ENCODE data around the gene KANTR. TPM values are rescaled to one million over a fixed set of nuclear protein-coding genes. Genes with fewer than 3 reads are reported as not detected.

The KANTR gene
- total RNA-seq, 2 experiments from 2014 or later = 26.2 to 28.3 TPM

GRCh38 chrX:53071604-53072417 lies 22.1 kb upstream of the KANTR start:
- H3K36me3 ChIP-seq (ENCODE audit: insufficient read depth, low read length) = no peaks in the 10 kb centered on the region
- no peaks in the 10 kb centered on the region for H3K79me2 ChIP-seq (ENCODE audit: insufficient read depth, low read depth, low read length)
- H3K9me2 ChIP-seq (ENCODE audit: insufficient read depth, low read length) = no peaks in the 10 kb centered on the region
- peak overlapping the region; percentile 53 for H3K4me3 ChIP-seq (ENCODE audit: low read depth, low read length, poor library complexity, severe bottlenecking)
- H3K9me3 ChIP-seq (ENCODE audit: low read length) = no peaks in the 10 kb centered on the region
- ChIA-PET CTCF (ENCODE audit: unreplicated experiment) (interaction anchor here (0.7 kb wide), 1 partner anchor 57 kb away, joined by 3 read pairs; no protein-coding TSS in a partner anchor), POLR2A (interaction anchor here (0.6 to 1.2 kb wide), 3 partner anchors 9 to 22 kb away, joined by 3 to 9 read pairs (median 5); partner anchors contain the start of genes KANTR and TSPYL2)
- H4K20me1 ChIP-seq (ENCODE audit: insufficient read depth, low read length) = no peaks in the 10 kb centered on the region
- TF ChIP-seq EZH2phosphoT487 (IDR thresholded peaks at IDR 0.05; ENCODE audit: borderline replicate concordance, low read depth, low read length) = no peak
- TF ChIP-seq, protein P1, sequence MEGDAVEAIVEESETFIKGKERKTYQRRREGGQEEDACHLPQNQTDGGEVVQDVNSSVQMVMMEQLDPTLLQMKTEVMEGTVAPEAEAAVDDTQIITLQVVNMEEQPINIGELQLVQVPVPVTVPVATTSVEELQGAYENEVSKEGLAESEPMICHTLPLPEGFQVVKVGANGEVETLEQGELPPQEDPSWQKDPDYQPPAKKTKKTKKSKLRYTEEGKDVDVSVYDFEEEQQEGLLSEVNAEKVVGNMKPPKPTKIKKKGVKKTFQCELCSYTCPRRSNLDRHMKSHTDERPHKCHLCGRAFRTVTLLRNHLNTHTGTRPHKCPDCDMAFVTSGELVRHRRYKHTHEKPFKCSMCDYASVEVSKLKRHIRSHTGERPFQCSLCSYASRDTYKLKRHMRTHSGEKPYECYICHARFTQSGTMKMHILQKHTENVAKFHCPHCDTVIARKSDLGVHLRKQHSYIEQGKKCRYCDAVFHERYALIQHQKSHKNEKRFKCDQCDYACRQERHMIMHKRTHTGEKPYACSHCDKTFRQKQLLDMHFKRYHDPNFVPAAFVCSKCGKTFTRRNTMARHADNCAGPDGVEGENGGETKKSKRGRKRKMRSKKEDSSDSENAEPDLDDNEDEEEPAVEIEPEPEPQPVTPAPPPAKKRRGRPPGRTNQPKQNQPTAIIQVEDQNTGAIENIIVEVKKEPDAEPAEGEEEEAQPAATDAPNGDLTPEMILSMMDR (conservative IDR thresholded peaks at IDR 0.05; ENCODE audit: low read length) = peak; percentile 77
- intact Hi-C loops (cut with micrococcal nuclease; ENCODE audit: unreplicated experiment) = loop anchor here (1.0 kb wide), 2 partner anchors 17 to 21 kb away; no protein-coding TSS in a partner anchor
- H2AFZ ChIP-seq (ENCODE audit: low read length) = peak overlapping the region; percentile 76
- peak overlapping the region; percentile 86 for H3K27ac ChIP-seq (ENCODE audit: low read depth, low read length, poor library complexity, severe bottlenecking)
- DNase-seq (ENCODE audit: low spot score) = peak; percentile 84
- peaks cover 18% of the 10 kb centered on the region for H3K4me1 ChIP-seq (ENCODE audit: insufficient read depth, low read length, poor library complexity, severe bottlenecking)
- peak overlapping the region; percentile 79 for H3K4me2 ChIP-seq (ENCODE audit: low read length)
- BruUV-seq (replicated peaks) = no TSS peak

DNA sequence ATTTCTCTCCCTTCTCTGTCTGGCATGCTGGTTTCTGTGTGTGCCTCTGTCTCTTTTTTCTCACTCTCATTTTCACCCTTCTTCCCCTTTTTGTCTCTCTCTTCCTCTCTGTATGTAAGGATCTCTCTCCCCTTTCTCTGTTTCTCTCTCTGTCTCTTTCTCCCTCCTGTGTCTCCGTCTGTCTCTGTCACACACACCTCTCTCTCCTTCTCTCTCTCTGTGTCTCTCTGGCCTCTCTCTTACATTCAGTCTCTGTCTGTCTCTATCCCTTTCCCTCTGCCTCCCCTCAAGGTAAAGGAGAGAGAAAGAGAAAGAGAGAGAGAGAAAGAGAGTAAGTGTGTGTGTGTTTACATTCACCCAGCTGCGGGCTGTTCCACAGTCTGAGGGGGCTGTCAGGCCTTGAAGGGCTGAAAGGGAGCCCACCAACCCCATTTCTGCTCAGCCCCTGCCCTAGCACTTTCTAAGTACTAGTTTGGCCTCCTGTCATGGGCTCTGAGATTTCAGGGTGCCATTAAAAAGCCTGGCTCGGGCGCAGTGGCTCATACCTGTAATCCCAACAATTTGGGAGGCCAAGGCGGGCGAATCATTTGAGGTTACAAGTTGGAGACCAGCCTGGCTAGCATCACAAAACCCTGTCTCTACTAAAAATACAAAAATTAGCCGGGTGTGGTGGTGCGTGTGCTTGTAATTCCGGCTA lies 21.4 kb upstream of the KANTR start:
- H3K36me3 ChIP-seq (ENCODE audit: insufficient read depth, low read length) = no peaks in the 10 kb centered on the region
- TSS peak; percentile 54 for BruUV-seq (replicated peaks)
- peak overlapping the region; percentile 53 for H3K4me3 ChIP-seq (ENCODE audit: low read depth, low read length, poor library complexity, severe bottlenecking)
- intact Hi-C loops (cut with micrococcal nuclease; ENCODE audit: unreplicated experiment) = no loop called here
- H3K9me2 ChIP-seq (ENCODE audit: insufficient read depth, low read length) = no peaks in the 10 kb centered on the region
- H4K20me1 ChIP-seq (ENCODE audit: insufficient read depth, low read length) = no peaks in the 10 kb centered on the region
- DNase-seq (ENCODE audit: low spot score) = peak; percentile 17
- POLR2A ChIA-PET = interaction anchor here (1.2 kb wide), 1 partner anchor 22 kb away, joined by 9 read pairs; the partner anchor contains the start of gene KANTR
- no peak for TF ChIP-seq EZH2phosphoT487 (IDR thresholded peaks at IDR 0.05; ENCODE audit: borderline replicate concordance, low read depth, low read length)
- H2AFZ ChIP-seq (ENCODE audit: low read length) = peak overlapping the region; percentile 76
- peak overlapping the region; percentile 79 for H3K4me2 ChIP-seq (ENCODE audit: low read length)
- H3K27ac ChIP-seq (ENCODE audit: low read depth, low read length, poor library complexity, severe bottlenecking) = peak overlapping the region; percentile 86
- H3K9me3 ChIP-seq (ENCODE audit: low read length) = no peaks in the 10 kb centered on the region
- H3K79me2 ChIP-seq (ENCODE audit: insufficient read depth, low read depth, low read length) = no peaks in the 10 kb centered on the region
- CTCF ChIA-PET (ENCODE audit: unreplicated experiment) = interaction anchor here (0.7 kb wide), 1 partner anchor 56 kb away, joined by 3 read pairs; no protein-coding TSS in a partner anchor
- peaks cover 18% of the 10 kb centered on the region for H3K4me1 ChIP-seq (ENCODE audit: insufficient read depth, low read length, poor library complexity, severe bottlenecking)

GRCh38 chrX:53073115-53073586 lies 20.8 kb upstream of the KANTR start:
- H4K20me1 ChIP-seq (ENCODE audit: insufficient read depth, low read length) = no peaks in the 10 kb centered on the region
- no peaks in the 10 kb centered on the region for H3K9me2 ChIP-seq (ENCODE audit: insufficient read depth, low read length)
- peak overlapping the region; percentile 53 for H3K4me3 ChIP-seq (ENCODE audit: low read depth, low read length, poor library complexity, severe bottlenecking)
- H3K4me1 ChIP-seq (ENCODE audit: insufficient read depth, low read length, poor library complexity, severe bottlenecking) = peaks cover 18% of the 10 kb centered on the region
- peak overlapping the region; percentile 86 for H3K27ac ChIP-seq (ENCODE audit: low read depth, low read length, poor library complexity, severe bottlenecking)
- H3K9me3 ChIP-seq (ENCODE audit: low read length) = no peaks in the 10 kb centered on the region
- no peaks in the 10 kb centered on the region for H3K36me3 ChIP-seq (ENCODE audit: insufficient read depth, low read length)
- intact Hi-C loops (cut with micrococcal nuclease; ENCODE audit: unreplicated experiment) = no loop called here
- DNase-seq (ENCODE audit: low spot score) = peak; percentile 28
- BruUV-seq (replicated peaks) = no TSS peak
- ChIA-PET POLR2A (no interaction called here), CTCF (ENCODE audit: unreplicated experiment) (no interaction called here)
- H3K79me2 ChIP-seq (ENCODE audit: insufficient read depth, low read depth, low read length) = no peaks in the 10 kb centered on the region
- peak overlapping the region; percentile 79 for H3K4me2 ChIP-seq (ENCODE audit: low read length)
- TF ChIP-seq, protein P1 (conservative IDR thresholded peaks at IDR 0.05; ENCODE audit: low read length) = no peak
- TF ChIP-seq EZH2phosphoT487 (IDR thresholded peaks at IDR 0.05; ENCODE audit: borderline replicate concordance, low read depth, low read length) = no peak
- H2AFZ ChIP-seq (ENCODE audit: low read length) = peak overlapping the region; percentile 76; the same call in 1 of the 2 replicates
